Measurements from ENCODE around the gene HELZ2. TPM values are rescaled to one million over a fixed set of nuclear protein-coding genes. Genes with fewer than 3 reads are reported as not detected.

The HELZ2 gene
- total and polyA plus RNA-seq, 7 experiments from 2014 or later = 3.8 to 102 (median 24.9) TPM

- H3K4me3 Mint-ChIP-seq = no peak overlapping the region
- intact Hi-C loops (cut with micrococcal nuclease) = no loop called here
- ATAC-seq = peak; percentile 36
- H3K27me3 Mint-ChIP-seq = peaks cover 0 to 21% (median 5%) of the 10 kb centered on the region in 5 donors
- ChIA-PET POLR2A (no interaction called here), CTCF (interaction anchor here (0.7 kb wide), 1 partner anchor 9 kb away, joined by 4 read pairs; the partner anchor contains the start of gene PTK6)
- no peak for DNase-seq
- Histone ChIP-seq H3K27ac (ENCODE audit: low read depth, low read length) (no peak overlapping the region), H3K9me3 (ENCODE audit: control insufficient read depth in 2 of 3, low read length in 3 of 3) (no peaks in the 10 kb centered on the region), H3K36me3 (ENCODE audit: control insufficient read depth in 2 of 3, insufficient read depth in 3 of 3, low read length in 3 of 3) (no peaks in the 10 kb centered on the region), H3K27me3 (ENCODE audit: control insufficient read depth in 2 of 2, insufficient read depth in 2 of 2, low read length in 2 of 2) (no peaks in the 10 kb centered on the region), H3K4me3 (ENCODE audit: low read length) (no peak overlapping the region), H3K4me1 (ENCODE audit: control insufficient read depth in 2 of 2, insufficient read depth in 2 of 2, low read length in 2 of 2) (no peaks in the 10 kb centered on the region)
- no peak overlapping the region for H3K27ac Mint-ChIP-seq
- no peaks in the 10 kb centered on the region for H3K9me3 Mint-ChIP-seq
- H3K4me1 Mint-ChIP-seq = peaks cover 2 to 8% (median 5%) of the 10 kb centered on the region in 7 donors
- H3K36me3 Mint-ChIP-seq = no peaks in the 10 kb centered on the region
These were observed 28.2 kb downstream of the HELZ2 start for GRCh38 chr20:63545814-63546213.

- Mint-ChIP-seq H3K27ac (peak overlapping the region in 2 of 9 donors; percentile 32 to 41), H3K27me3 (peaks cover 0 to 17% (median 5%) of the 10 kb centered on the region in 5 donors), H3K36me3 (no peaks in the 10 kb centered on the region), H3K4me1 (peaks cover under 1 to 8% (median 5%) of the 10 kb centered on the region in 7 donors), H3K9me3 (no peaks in the 10 kb centered on the region), H3K4me3 (peak overlapping the region in 1 of 10 donors; percentile 1)
- Histone ChIP-seq H3K4me1 (ENCODE audit: control insufficient read depth in 2 of 2, insufficient read depth in 2 of 2, low read length in 2 of 2) (no peaks in the 10 kb centered on the region), H3K9me3 (ENCODE audit: control insufficient read depth in 2 of 3, low read length in 3 of 3) (no peaks in the 10 kb centered on the region), H3K4me3 (ENCODE audit: low read length) (no peak overlapping the region), H3K36me3 (ENCODE audit: control insufficient read depth in 2 of 3, insufficient read depth in 3 of 3, low read length in 3 of 3) (no peaks in the 10 kb centered on the region), H3K27ac (ENCODE audit: low read depth, low read length) (no peak overlapping the region), H3K27me3 (ENCODE audit: control insufficient read depth in 2 of 2, insufficient read depth in 2 of 2, low read length in 2 of 2) (no peaks in the 10 kb centered on the region)
- ATAC-seq = no peak
- ChIA-PET CTCF (interaction anchor here (0.5 to 0.6 kb wide), 2 partner anchors 13 to 37 kb away, joined by 3 read pairs; no protein-coding TSS in a partner anchor), POLR2A (interaction anchor here (1.6 kb wide), 1 partner anchor 8 kb away, joined by 4 read pairs; no protein-coding TSS in a partner anchor)
- no peak for DNase-seq
- intact Hi-C loops (cut with micrococcal nuclease) = no loop called here
These were observed 29.0 kb downstream of the HELZ2 start for GRCh38 chr20:63544958-63545516.

DNA sequence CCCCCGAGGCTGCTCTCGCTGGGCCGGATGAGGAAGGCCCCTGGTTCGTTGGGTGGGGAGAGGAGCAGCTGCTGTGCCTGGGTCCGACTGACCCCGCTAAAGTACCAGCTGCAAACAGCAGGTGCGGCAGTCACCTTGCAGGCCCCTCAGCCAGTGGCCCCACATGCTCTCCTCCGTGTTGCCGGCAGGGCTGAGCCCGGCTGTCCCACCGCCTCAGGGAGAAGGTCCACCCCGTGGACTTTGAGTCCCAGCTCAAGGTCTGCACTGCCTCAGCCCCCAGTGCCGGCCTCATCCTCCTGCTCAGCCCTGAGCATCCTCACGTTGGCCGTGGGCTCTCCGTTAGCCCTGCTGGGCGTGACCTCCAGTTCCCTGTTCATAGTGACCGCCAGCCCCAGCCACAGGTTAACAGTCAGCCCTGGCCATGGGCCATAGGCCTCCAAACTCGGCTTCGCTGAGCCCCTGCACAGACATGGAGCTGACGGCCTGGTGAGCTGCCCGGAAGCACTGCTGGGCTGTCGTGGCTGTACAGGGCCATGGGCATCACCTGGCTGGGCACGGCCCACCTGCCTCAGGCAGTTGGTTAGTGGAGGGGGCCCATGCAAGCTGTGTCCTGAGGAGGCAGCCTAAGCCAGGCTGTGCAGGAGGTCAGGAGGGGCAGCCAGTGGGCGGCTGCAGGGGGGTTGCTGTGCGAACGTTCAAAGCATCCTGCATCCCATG is 29.6 kb downstream of the HELZ2 start:
- Mint-ChIP-seq H3K4me1 (peaks cover 0 to 8% (median 4%) of the 10 kb centered on the region in 7 donors), H3K4me3 (no peak overlapping the region), H3K9me3 (no peaks in the 10 kb centered on the region), H3K27ac (peak overlapping the region in 1 of 9 donors; percentile 41), H3K27me3 (peaks cover 0 to 11% (median 2%) of the 10 kb centered on the region in 5 donors), H3K36me3 (no peaks in the 10 kb centered on the region)
- H3K36me3 ChIP-seq (ENCODE audit: control insufficient read depth in 2 of 3, insufficient read depth in 3 of 3, low read length in 3 of 3) = no peaks in the 10 kb centered on the region
- DNase-seq (no peak), ATAC-seq (no peak)
- no peak overlapping the region for H3K27ac ChIP-seq (ENCODE audit: low read depth, low read length)
- no peaks in the 10 kb centered on the region for H3K9me3 ChIP-seq (ENCODE audit: control insufficient read depth in 2 of 3, low read length in 3 of 3)
- intact Hi-C loops (cut with micrococcal nuclease) = no loop called here
- no peaks in the 10 kb centered on the region for H3K27me3 ChIP-seq (ENCODE audit: control insufficient read depth in 2 of 2, insufficient read depth in 2 of 2, low read length in 2 of 2)
- H3K4me3 ChIP-seq (ENCODE audit: low read length) = no peak overlapping the region
- POLR2A ChIA-PET = interaction anchor here (1.6 kb wide), 1 partner anchor 9 kb away, joined by 4 read pairs; no protein-coding TSS in a partner anchor
- CTCF ChIA-PET = interaction anchor here (0.5 to 1.5 kb wide), 3 partner anchors 13 to 113 kb away, joined by 3 read pairs; partner anchors contain the start of gene RTEL1
- H3K4me1 ChIP-seq (ENCODE audit: control insufficient read depth in 2 of 2, insufficient read depth in 2 of 2, low read length in 2 of 2) = no peaks in the 10 kb centered on the region

DNA sequence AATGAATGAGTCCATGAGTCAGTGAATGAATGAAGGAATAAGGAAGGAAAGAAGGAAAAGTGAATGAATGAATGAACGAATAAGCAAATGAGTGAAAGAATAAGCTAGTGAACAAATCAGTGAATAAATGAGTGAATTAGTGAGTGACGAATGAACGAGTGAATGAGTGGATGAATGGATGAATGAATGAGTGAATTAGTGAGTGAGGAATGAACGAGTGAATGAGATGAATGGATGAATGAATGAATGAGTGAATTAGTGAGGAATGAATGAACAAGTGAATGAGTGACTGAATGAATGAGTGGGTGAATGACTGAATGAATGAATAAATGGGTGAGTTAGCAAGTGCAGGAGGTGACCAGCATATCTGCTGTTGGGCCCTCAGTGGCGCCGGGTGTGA is 30.3 kb downstream of the HELZ2 start:
- peaks cover 0 to 8% (median 5%) of the 10 kb centered on the region in 7 donors for H3K4me1 Mint-ChIP-seq
- Histone ChIP-seq H3K36me3 (ENCODE audit: control insufficient read depth in 2 of 3, insufficient read depth in 3 of 3, low read length in 3 of 3) (no peaks in the 10 kb centered on the region), H3K27me3 (ENCODE audit: control insufficient read depth in 2 of 2, insufficient read depth in 2 of 2, low read length in 2 of 2) (no peaks in the 10 kb centered on the region), H3K4me3 (ENCODE audit: low read length) (no peak overlapping the region), H3K4me1 (ENCODE audit: control insufficient read depth in 2 of 2, insufficient read depth in 2 of 2, low read length in 2 of 2) (peaks cover 3 to 7% of the 10 kb centered on the region in 2 donors), H3K27ac (ENCODE audit: low read depth, low read length) (no peak overlapping the region), H3K9me3 (ENCODE audit: control insufficient read depth in 2 of 3, low read length in 3 of 3) (no peaks in the 10 kb centered on the region)
- H3K27me3 Mint-ChIP-seq = peaks cover 0 to 8% (median 0%) of the 10 kb centered on the region in 5 donors
- no peaks in the 10 kb centered on the region for H3K36me3 Mint-ChIP-seq
- POLR2A ChIA-PET = no interaction called here
- CTCF ChIA-PET = interaction anchor here (1.5 kb wide), 1 partner anchor 114 kb away, joined by 3 read pairs; the partner anchor contains the start of gene RTEL1
- DNase-seq (no peak), ATAC-seq (no peak)
- H3K4me3 Mint-ChIP-seq = peak overlapping the region in 1 of 10 donors; percentile 2
- no peak overlapping the region for H3K27ac Mint-ChIP-seq
- no peaks in the 10 kb centered on the region for H3K9me3 Mint-ChIP-seq
- intact Hi-C loops (cut with micrococcal nuclease) = no loop called here

DNA sequence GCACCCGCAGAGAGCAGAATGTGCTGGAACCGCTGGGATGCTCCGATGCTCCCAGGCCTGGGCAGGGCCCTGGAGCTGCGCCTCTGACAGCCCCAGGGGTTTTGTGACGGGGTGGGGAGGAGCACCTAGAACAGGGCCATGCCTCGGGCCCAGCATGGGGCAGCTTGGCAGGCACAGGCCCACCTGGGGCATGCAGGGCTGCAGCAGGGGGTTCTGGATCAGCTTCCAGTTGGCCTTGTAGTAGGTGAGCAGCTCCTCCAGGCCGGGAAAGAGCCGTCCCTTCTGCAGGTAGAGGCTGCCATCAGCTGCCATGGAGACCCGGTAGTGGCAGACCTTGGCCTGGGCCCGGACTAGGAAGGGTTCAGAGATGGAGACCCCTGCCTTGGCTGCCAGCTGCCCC is 30.9 kb downstream of the HELZ2 start:
- Histone ChIP-seq H3K27ac (ENCODE audit: low read depth, low read length) (no peak overlapping the region), H3K36me3 (ENCODE audit: control insufficient read depth in 2 of 3, insufficient read depth in 3 of 3, low read length in 3 of 3) (no peaks in the 10 kb centered on the region), H3K27me3 (ENCODE audit: control insufficient read depth in 2 of 2, insufficient read depth in 2 of 2, low read length in 2 of 2) (no peaks in the 10 kb centered on the region), H3K4me3 (ENCODE audit: low read length) (no peak overlapping the region), H3K9me3 (ENCODE audit: control insufficient read depth in 2 of 3, low read length in 3 of 3) (no peaks in the 10 kb centered on the region), H3K4me1 (ENCODE audit: control insufficient read depth in 2 of 2, insufficient read depth in 2 of 2, low read length in 2 of 2) (peaks cover 8 to 12% of the 10 kb centered on the region in 2 donors)
- H3K27ac Mint-ChIP-seq = no peak overlapping the region
- CTCF ChIA-PET = interaction anchor here (1.5 kb wide), 1 partner anchor 115 kb away, joined by 3 read pairs; the partner anchor contains the start of gene RTEL1
- no peaks in the 10 kb centered on the region for H3K36me3 Mint-ChIP-seq
- DNase-seq = no peak
- no peaks in the 10 kb centered on the region for H3K9me3 Mint-ChIP-seq
- no peak overlapping the region for H3K4me3 Mint-ChIP-seq
- intact Hi-C loops (cut with micrococcal nuclease) = no loop called here
- H3K27me3 Mint-ChIP-seq = peaks cover 0 to 8% (median 0%) of the 10 kb centered on the region in 5 donors
- POLR2A ChIA-PET = no interaction called here
- no peak for ATAC-seq
- H3K4me1 Mint-ChIP-seq = peaks cover 0 to 8% (median 5%) of the 10 kb centered on the region in 7 donors

DNA sequence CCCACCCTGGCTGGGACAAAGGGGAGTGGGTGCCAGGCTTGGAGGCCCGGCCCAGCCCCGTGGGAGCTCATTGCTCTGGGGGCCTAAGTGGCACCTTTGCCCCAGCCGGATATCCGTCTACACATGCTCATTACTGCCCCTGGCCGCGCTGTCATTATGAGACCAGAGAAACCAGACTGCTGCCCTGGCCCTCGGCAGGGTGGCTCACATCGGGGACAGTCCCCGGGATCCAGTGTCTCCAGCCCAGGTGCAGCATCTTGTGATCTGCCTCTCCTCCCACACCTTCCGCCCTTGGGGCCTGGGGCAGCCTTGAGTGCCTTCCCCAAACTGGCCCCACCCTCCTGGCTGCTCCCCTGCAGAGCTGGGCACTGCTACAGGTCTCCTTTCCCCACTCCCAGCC is 31.3 kb downstream of the HELZ2 start:
- H3K9me3 ChIP-seq (ENCODE audit: control insufficient read depth in 2 of 3, low read length in 3 of 3) = no peaks in the 10 kb centered on the region
- H3K4me3 ChIP-seq (ENCODE audit: low read length) = no peak overlapping the region
- DNase-seq (no peak), ATAC-seq (no peak)
- Mint-ChIP-seq H3K4me1 (peaks cover 3 to 10% (median 5%) of the 10 kb centered on the region in 7 donors), H3K9me3 (no peaks in the 10 kb centered on the region), H3K36me3 (no peaks in the 10 kb centered on the region), H3K27me3 (peaks cover 0 to 8% (median 0%) of the 10 kb centered on the region in 5 donors), H3K27ac (no peak overlapping the region), H3K4me3 (no peak overlapping the region)
- no peaks in the 10 kb centered on the region for H3K27me3 ChIP-seq (ENCODE audit: control insufficient read depth in 2 of 2, insufficient read depth in 2 of 2, low read length in 2 of 2)
- ChIA-PET CTCF (interaction anchor here (1.5 kb wide), 1 partner anchor 115 kb away, joined by 3 read pairs; the partner anchor contains the start of gene RTEL1), POLR2A (no interaction called here)
- H3K4me1 ChIP-seq (ENCODE audit: control insufficient read depth in 2 of 2, insufficient read depth in 2 of 2, low read length in 2 of 2) = peaks cover 8 to 12% of the 10 kb centered on the region in 2 donors
- H3K36me3 ChIP-seq (ENCODE audit: control insufficient read depth in 2 of 3, insufficient read depth in 3 of 3, low read length in 3 of 3) = no peaks in the 10 kb centered on the region
- H3K27ac ChIP-seq (ENCODE audit: low read depth, low read length) = no peak overlapping the region
- intact Hi-C loops (cut with micrococcal nuclease) = no loop called here

Measured in naive thymus-derived CD4-positive, alpha-beta T cell (primary cell).